HG03565 (cell line): ENCODE results near the gene PIM1.

Experiments
- ATAC-seq: cut with Tn5 transposase; IDR thresholded peaks from one replicate; pipeline ENCODE4 v1.9.1; 2021; ENCODE audit warnings: mild to moderate bottlenecking, moderate library complexity; ENCODE audit not compliant: unreplicated experiment

Gene PIM1

GRCh38 chr6:37137201-37138090 lies 32.5 kb upstream of the PIM1 start:
- ATAC-seq, result no peak

GRCh38 chr6:37138856-37139229 lies 31.1 kb upstream of the PIM1 start:
- ATAC-seq, result no peak

- ATAC-seq, result no peak
Observed at GRCh38 chr6:37139230-37139962, 30.6 kb upstream of the PIM1 start.

- ATAC-seq, result no peak
Observed at GRCh38 chr6:37140145-37140544, 29.8 kb upstream of the PIM1 start.

GRCh38 chr6:37141281-37142049 lies 28.5 kb upstream of the PIM1 start:
- no peak for ATAC-seq

- ATAC-seq, result no peak
Observed at GRCh38 chr6:37142050-37142614, 27.8 kb upstream of the PIM1 start.

GRCh38 chr6:37143585-37143984 lies 26.4 kb upstream of the PIM1 start:
- ATAC-seq, result no peak

- no peak for ATAC-seq
Observed at GRCh38 chr6:37145443-37145842, 24.5 kb upstream of the PIM1 start.

GRCh38 chr6:37146735-37147157 lies 23.2 kb upstream of the PIM1 start:
- no peak for ATAC-seq

- ATAC-seq, result no peak
Observed at GRCh38 chr6:37149745-37150144, 20.2 kb upstream of the PIM1 start.

- ATAC-seq, result no peak
Observed at GRCh38 chr6:37150314-37150713, 19.6 kb upstream of the PIM1 start.

GRCh38 chr6:37155394-37156312 lies 14.3 kb upstream of the PIM1 start:
- ATAC-seq, result peak; percentile 78

- ATAC-seq, result no peak
Observed at GRCh38 chr6:37158508-37158907, 11.4 kb upstream of the PIM1 start.

- ATAC-seq, result peak; percentile 64
Observed at GRCh38 chr6:37160922-37161778, 8.8 kb upstream of the PIM1 start.

- no peak for ATAC-seq
Observed at GRCh38 chr6:37162740-37163139, 7.2 kb upstream of the PIM1 start.

GRCh38 chr6:37168163-37168758 lies 1.7 kb upstream of the PIM1 start:
- ATAC-seq, result no peak

GRCh38 chr6:37168811-37169495 lies 999 bp upstream of the PIM1 start:
- ATAC-seq, result no peak
